Heart left ventricle (tissue), 16 donors: ENCODE data around the gene FAM89A. TPM values are rescaled to one million over a fixed set of nuclear protein-coding genes. Genes with fewer than 3 reads are reported as not detected.
"Not testable (repeated sequence)": the region's sequence is repeated elsewhere in the genome, so short reads cannot be mapped to it uniquely, and the experiment has no call there.

Source experiments
- ATAC-seq, 4 donors: fragments of 200-7000 bp; cut with Tn5 transposase; one replicate each; pipeline ENCODE4 v1.9.1; 2020 to 2022; ENCODE audit warnings: moderate library complexity in 4 of 4, mild to moderate bottlenecking in 3 of 4, moderate number of reproducible peaks in 1 of 4
- DNase-seq, 5 donors: peaks; one replicate each; pipeline ENCODE4 v3.0.0-alpha.2; 2020
- H3K27ac ChIP-seq, 12 donors: fragments of 200-600 bp; sonication (generic) in 4 of 12; one replicate each; pipeline versions ENCODE4 v1.5.0 to v1.8.0; 2016 to 2022; ENCODE audit warnings: mild to moderate bottlenecking in 2 of 12
- H3K27me3 ChIP-seq, 9 donors: fragments of 200-600 bp; sonication (generic) in 2 of 9; one replicate each; pipeline versions ENCODE4 v1.5.1 to v1.8.0; 2016 to 2022; ENCODE audit warnings: mild to moderate bottlenecking in 3 of 9
- H3K36me3 ChIP-seq, 9 donors: fragments of 200-600 bp; sonication (generic) in 2 of 9; one replicate each; pipeline versions ENCODE4 v1.5.0 to v1.8.0; 2018 to 2022; ENCODE audit warnings: mild to moderate bottlenecking in 2 of 9
- H3K4me1 ChIP-seq, 12 donors: fragments of 200-600 bp; sonication (generic) in 4 of 12; one replicate each; pipeline versions ENCODE4 v1.5.0 to v1.8.0; 2016 to 2022; ENCODE audit warnings: mild to moderate bottlenecking in 3 of 12
- H3K4me3 ChIP-seq, 12 donors: fragments of 200-600 bp; sonication (generic) in 4 of 12; one replicate each; pipeline versions ENCODE4 v1.5.0 to v1.8.0; 2017 to 2022; ENCODE audit warnings: mild to moderate bottlenecking in 9 of 12, moderate library complexity in 4 of 12
- H3K9me3 ChIP-seq, 12 donors: fragments of 200-600 bp; sonication (generic) in 4 of 12; one replicate each; pipeline versions ENCODE4 v1.5.0 to v1.8.0; 2016 to 2022; ENCODE audit warnings: mild to moderate bottlenecking in 1 of 12
- CTCF ChIP-seq, 12 donors: fragments of 200-600 bp; sonication (generic) in 4 of 12; IDR thresholded peaks; one replicate each; pipeline versions ENCODE4 v1.5.0 to v1.8.0; 2018 to 2022; ENCODE audit warnings: antibody characterized with exemption in 12 of 12, mild to moderate bottlenecking in 5 of 12
- POLR2A ChIP-seq, 2 donors: fragments of 450-650 bp; IDR thresholded peaks; one replicate each; pipeline ENCODE4 v1.6.1; 2017; ENCODE audit warnings: antibody characterized with exemption in 2 of 2, mild to moderate bottlenecking in 2 of 2, moderate library complexity in 2 of 2
- WGBS, 4 donors: extraction: QIAGEN DNeasy Blood & Tissue Kit in 2 of 4; methylation state at CpG; one replicate each; pipeline versions ENCODE4 v1.1.5 to v1.1.7; 2013 to 2018; 5-methylcytosine and 5-hydroxymethylcytosine counted together
- intact Hi-C, 10 donors: fragments of 100-400 bp; cut with DNase I; formaldehyde crosslinking; loops; one replicate each; pipeline versions ENCODE4 v1.11.1 to v1.14.2; 2022
- polyA plus RNA-seq, 2 donors: library from polyadenylated mRNA; stranded (reverse); fragments of 200-250 nt; gene quantifications; one replicate each; pipeline ENCODE4 v1.2.3, GENCODE V29; 2013
- total RNA-seq, 9 donors: library from RNA; depleted of rRNA in 2 of 9; stranded (reverse); fragments of >200 nt in 2 of 9; fragmentation: NEBNext Ultra II Directional in 3 of 9; extraction: Animal tissue kit (Norgen Biotek cat#: 25700) in 3 of 9; gene quantifications; one replicate each; pipeline versions ENCODE4 v1.1.0 to v1.2.4, GENCODE V29; 2016 to 2023
- donor health status: ischemic (EF 13 %, LVEDD 7.1; RV severe dilation, severe dysfunction).
- donor health status: healthy with polysubstance abuse.
- donor health status: DM: no; HTN: yes; CAD: no.
- donor health status: DM: no; HTN: no; CAD: no.
- donor health status: ischemic (EF 25% LVEDD 6.9; RV normal size, moderate dysfunction).
- donor health status: ischemic (EF 25% LVEDD 5.7; RV mildly dilated, moderate dysfunction).
- donor health status: healthy.
- donor health status: DM: yes; HTN: yes; CAD: no.
- donor health status: ischemic (EF 35%, LVEDD 5.7; RV mildly dilated, moderate dysfunction).
- donor health status: nonischemic (EF 11% LVEDD 7.7; RV severe dilation, severe dysfunction).
- donor health status: DM: yes; HTN: yes; CAD: no.
- donor health status: PGD.
- donor health status: ischemic (EF 29% LVEDD 5.4; RV normal size, mild dysfunction).
- donor health status: nonischemic (EF 23%, LVEDD 6.1; RV moderate dilation, normal function).

Gene FAM89A
- total and polyA plus RNA-seq, 11 donors = 3.8 to 11.5 (median 6.0) TPM

DNA sequence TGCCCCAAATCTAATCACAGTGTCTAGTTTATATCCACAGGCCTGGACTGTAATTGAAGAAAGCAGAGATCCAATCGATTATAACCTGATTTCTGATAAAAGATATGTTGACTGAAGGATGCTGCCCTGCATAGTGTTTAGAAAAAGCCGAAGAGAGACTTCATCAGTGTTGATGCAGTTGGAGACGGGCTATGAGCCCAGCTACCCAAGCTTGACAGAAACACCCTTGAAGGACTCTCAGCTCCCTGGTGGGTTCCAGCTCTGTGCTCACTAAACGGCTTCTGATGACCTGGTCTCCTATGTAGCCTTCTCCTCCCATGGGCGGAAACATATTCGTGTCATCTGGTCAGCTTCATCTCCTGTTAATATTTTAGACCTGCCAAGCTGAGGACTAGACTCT is 10.2 kb downstream of the FAM89A start:
- 82 to 88% (median 87%) methylated on average over 6 of the region's 6 CpGs for WGBS, 4 donors
- ATAC-seq = no peak
- H3K27ac ChIP-seq = peak overlapping the region in 1 of 12 donors; percentile 17
- H3K4me1 ChIP-seq = peaks cover 0 to 24% (median 0%) of the 10 kb centered on the region in 12 donors
- no peaks in the 10 kb centered on the region for H3K27me3 ChIP-seq
- no peaks in the 10 kb centered on the region for H3K9me3 ChIP-seq
- H3K36me3 ChIP-seq = no peaks in the 10 kb centered on the region
- no peak for TF ChIP-seq POLR2A (IDR thresholded peaks at IDR 0.05)
- TF ChIP-seq CTCF (IDR thresholded peaks at IDR 0.05) = no peak
- no peak overlapping the region for H3K4me3 ChIP-seq
- no peak for DNase-seq
- intact Hi-C loops = loop anchor here in 1 of 10 donors (10.0 kb wide), 1 partner anchor 45 kb away; no protein-coding TSS in a partner anchor

DNA sequence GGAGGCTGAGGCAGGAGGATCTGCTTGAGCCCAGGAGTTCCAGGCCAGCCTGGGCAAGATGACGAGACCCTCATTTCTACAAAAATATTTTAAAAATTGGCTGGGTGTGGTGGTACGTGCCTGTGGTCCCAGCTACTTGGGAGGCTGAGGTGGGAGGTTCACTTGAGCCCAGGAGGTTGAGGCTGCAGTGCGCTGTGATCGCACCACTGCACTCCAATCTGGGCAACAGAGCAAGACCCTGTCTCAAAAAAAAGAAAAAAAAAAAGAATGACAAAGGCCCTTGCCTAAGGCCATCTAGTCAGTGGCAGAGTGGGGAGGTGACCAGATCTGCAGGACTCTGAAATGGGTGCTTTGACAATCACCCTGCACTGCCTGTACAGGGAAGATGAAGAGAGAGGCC is 10.8 kb downstream of the FAM89A start:
- ATAC-seq, H3K36me3 ChIP-seq, H3K4me3 ChIP-seq, H3K9me3 ChIP-seq, H3K27me3 ChIP-seq, DNase-seq: not testable (repeated sequence)
- H3K27ac ChIP-seq = peak overlapping the region in 10 of 12 donors; percentile 4 to 59 (median 33)
- H3K4me1 ChIP-seq = peaks cover 0 to 24% (median 0%) of the 10 kb centered on the region in 12 donors
- intact Hi-C loops = loop anchor here in 1 of 10 donors (10.0 kb wide), 1 partner anchor 46 kb away; no protein-coding TSS in a partner anchor
- WGBS, 4 donors = 91 to 95% (median 93%) methylated on average over 4 of the region's 4 CpGs

- Histone ChIP-seq H3K27ac (peak overlapping the region in 10 of 12 donors; percentile 8 to 59 (median 36)), H3K27me3 (no peaks in the 10 kb centered on the region), H3K36me3 (no peaks in the 10 kb centered on the region), H3K4me1 (peaks cover 0 to 24% (median 0%) of the 10 kb centered on the region in 12 donors), H3K4me3 (peak overlapping the region in 6 of 12 donors; percentile 6 to 28 (median 12)), H3K9me3 (no peaks in the 10 kb centered on the region)
- intact Hi-C loops = loop anchor here in 1 of 10 donors (10.0 kb wide), 1 partner anchor 46 kb away; no protein-coding TSS in a partner anchor
- TF ChIP-seq POLR2A (IDR thresholded peaks at IDR 0.05) = no peak
- no peak for TF ChIP-seq CTCF (IDR thresholded peaks at IDR 0.05)
- ATAC-seq = peak; percentile 37 to 85 (median 50)
- DNase-seq = peak in 3 of 5 donors; percentile 25 to 38 (median 35)
- WGBS, 4 donors = 55 to 67% (median 60%) methylated on average over 7 of the region's 7 CpGs
Observed at GRCh38 chr1:231028682-231029081, 11.4 kb downstream of the FAM89A start.

DNA sequence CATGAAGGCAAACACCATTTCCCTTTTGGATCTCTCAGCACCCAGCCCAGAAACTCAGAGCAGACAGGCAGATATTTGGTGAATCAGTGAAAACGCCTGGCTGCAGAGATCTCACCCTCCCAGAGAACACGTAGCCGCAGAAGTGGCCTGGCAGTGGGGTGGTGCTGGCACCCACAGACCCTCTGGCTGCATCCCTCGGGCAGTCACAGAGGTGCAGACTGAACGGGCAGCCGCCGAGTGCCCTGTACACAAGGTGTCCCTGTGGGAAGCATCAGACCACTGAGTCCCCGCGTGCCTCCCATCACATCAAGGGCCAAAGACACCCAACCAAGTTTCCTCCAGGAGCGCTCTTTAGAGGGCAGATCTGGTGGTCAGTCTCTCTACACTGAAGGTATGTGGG is 12.1 kb downstream of the FAM89A start:
- peak overlapping the region in 6 of 12 donors; percentile 25 to 59 (median 42) for H3K27ac ChIP-seq
- TF ChIP-seq POLR2A (IDR thresholded peaks at IDR 0.05) = no peak

DNA sequence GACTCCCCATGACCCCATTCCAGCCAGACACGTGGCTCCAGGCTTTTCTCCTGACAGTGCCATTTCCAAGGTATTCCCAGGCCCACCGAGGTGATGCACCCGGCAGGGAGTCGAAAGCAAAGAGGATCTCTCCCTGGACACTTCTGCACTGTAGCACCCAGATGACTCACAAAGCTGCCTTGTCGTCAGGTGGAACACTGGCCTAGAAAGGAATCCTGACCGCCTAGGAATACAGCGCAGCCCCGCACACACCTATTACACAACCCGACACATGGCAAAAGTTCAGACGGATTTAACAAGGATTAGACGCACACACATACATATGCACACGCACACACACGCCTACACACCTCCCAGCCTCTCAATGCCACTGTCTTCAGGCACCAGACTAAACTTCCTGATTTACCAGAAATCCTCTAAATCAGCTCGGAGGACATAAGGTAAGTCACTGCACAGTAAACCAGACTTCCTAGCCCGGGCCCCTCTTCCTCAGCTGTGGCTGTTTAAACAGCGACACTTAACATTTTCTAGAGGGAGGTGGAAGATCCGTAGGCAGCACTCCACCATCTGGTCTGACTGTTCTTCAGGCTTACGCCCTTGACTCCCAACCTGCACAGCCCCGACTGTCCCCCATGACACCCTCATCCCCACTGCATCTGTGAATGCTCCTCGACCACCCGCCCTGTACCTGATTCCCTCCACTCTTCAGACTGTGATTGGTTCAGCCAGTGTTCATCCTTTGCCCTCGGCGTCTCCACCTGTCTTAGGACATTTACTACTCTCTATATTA is 12.7 kb downstream of the FAM89A start:
- DNase-seq = no peak
- H3K27me3 ChIP-seq = no peaks in the 10 kb centered on the region
- H3K36me3 ChIP-seq = no peaks in the 10 kb centered on the region
- no peak overlapping the region for H3K27ac ChIP-seq
- no peak for ATAC-seq
- H3K4me3 ChIP-seq = no peak overlapping the region
- WGBS, 4 donors = 83 to 89% (median 85%) methylated on average over 16 to 23 of the region's 23 CpGs
- no peaks in the 10 kb centered on the region for H3K9me3 ChIP-seq
- TF ChIP-seq POLR2A (IDR thresholded peaks at IDR 0.05) = no peak
- no peak for TF ChIP-seq CTCF (IDR thresholded peaks at IDR 0.05)
- H3K4me1 ChIP-seq = peaks cover 0 to 15% (median 0%) of the 10 kb centered on the region in 12 donors
- intact Hi-C loops = loop anchor here in 1 of 10 donors (10.0 kb wide), 1 partner anchor 47 kb away; no protein-coding TSS in a partner anchor

More for the DNA sequence above, 12.1 kb downstream of the FAM89A start:
- WGBS, 4 donors = 93 to 97% (median 95%) methylated on average over 10 of the region's 10 CpGs
- Histone ChIP-seq H3K36me3 (no peaks in the 10 kb centered on the region), H3K27me3 (no peaks in the 10 kb centered on the region), H3K9me3 (no peaks in the 10 kb centered on the region), H3K4me3 (peak overlapping the region in 1 of 12 donors; percentile 28), H3K4me1 (peaks cover 0 to 21% (median 0%) of the 10 kb centered on the region in 12 donors)
- intact Hi-C loops = loop anchor here in 1 of 10 donors (10.0 kb wide), 1 partner anchor 47 kb away; no protein-coding TSS in a partner anchor
- ATAC-seq (no peak), DNase-seq (no peak)
